Left lung (tissue), 10 donors: ENCODE measurements around the gene LIMA1. TPM values are rescaled to one million over a fixed set of nuclear protein-coding genes. Genes with fewer than 3 reads are reported as not detected.
"Not testable (repeated sequence)": the region's sequence is repeated elsewhere in the genome, so short reads cannot be mapped to it uniquely, and the experiment has no call there.

Experiments used
- ATAC-seq: fragments of 200-7000 bp; cut with Tn5 transposase; one replicate; pipeline ENCODE4 v1.9.1; 2020; ENCODE audit warnings: moderate library complexity
- DNase-seq, 4 donors: peaks; one replicate each; pipeline ENCODE4 v3.0.0-alpha.2; 2013 to 2020
- H3K27ac ChIP-seq, 2 donors: fragments of 200-600 bp; sonication (generic) in 1 of 2; one replicate each; pipeline versions ENCODE4 v1.5.0 to v1.8.0; 2020 to 2021
- H3K27me3 ChIP-seq, 2 donors: fragments of 200-600 bp; sonication (generic) in 1 of 2; one replicate each; pipeline versions ENCODE4 v1.5.0 to v1.8.0; 2020 to 2021
- H3K36me3 ChIP-seq, 2 donors: fragments of 200-600 bp; sonication (generic) in 1 of 2; one replicate each; pipeline versions ENCODE4 v1.5.0 to v1.8.0; 2020 to 2021
- H3K4me1 ChIP-seq, 2 donors: fragments of 200-600 bp; one replicate each; pipeline ENCODE4 v1.8.0; 2021
- H3K4me3 ChIP-seq, 2 donors: fragments of 200-600 bp; sonication (generic) in 1 of 2; one replicate each; pipeline versions ENCODE4 v1.5.0 to v1.8.0; 2020 to 2021; ENCODE audit warnings: mild to moderate bottlenecking in 1 of 2
- H3K9me3 ChIP-seq, 2 donors: fragments of 200-600 bp; sonication (generic) in 1 of 2; one replicate each; pipeline versions ENCODE4 v1.5.0 to v1.8.0; 2020 to 2021
- CTCF ChIP-seq, 2 donors: fragments of 200-600 bp; sonication (generic) in 1 of 2; IDR thresholded peaks; one replicate each; pipeline versions ENCODE4 v1.5.0 to v1.8.0; 2021; ENCODE audit warnings: antibody characterized with exemption in 2 of 2
- intact Hi-C, 2 donors: fragments of 100-400 bp; cut with DNase I; formaldehyde crosslinking; loops; one replicate each; pipeline versions ENCODE4 v1.11.2 to v1.14.2; 2022
- polyA plus RNA-seq, 6 donors: library from polyadenylated mRNA; unstranded; fragments of 120-200 nt; gene quantifications; one replicate each; pipeline ENCODE4 v1.2.1, GENCODE V29; 2013; ENCODE audit not compliant: insufficient read length in 6 of 6
- total RNA-seq, 2 donors: library from RNA; stranded (reverse); fragmentation: NEBNext Ultra II Directional; extraction: Animal tissue kit (Norgen Biotek cat#: 25700); gene quantifications; one replicate each; pipeline ENCODE4 v1.2.1, GENCODE V29; 2021
- donor health status: DM: no; HTN: yes; CAD: no.
- donor health status: DM: no; HTN: no; CAD: no.

The LIMA1 gene
- total and polyA plus RNA-seq, 8 donors, result 71.9 to 91.0 (median 81.9) TPM

GRCh38 chr12:50252977-50253602, 30.2 kb downstream of the LIMA1 start:
- H3K27ac ChIP-seq, result no peak overlapping the region
- no peak for TF ChIP-seq CTCF (IDR thresholded peaks at IDR 0.05)
- intact Hi-C loops, result no loop called here
- DNase-seq (no peak), ATAC-seq (no peak)
- H3K4me1 ChIP-seq, result peaks cover 17% of the 10 kb centered on the region in 2 donors
- H3K4me3 ChIP-seq, result no peak overlapping the region
- no peaks in the 10 kb centered on the region for H3K27me3 ChIP-seq
- peaks cover 0 to 1% of the 10 kb centered on the region in 2 donors for H3K36me3 ChIP-seq
- H3K9me3 ChIP-seq, result no peaks in the 10 kb centered on the region

- H3K4me1 ChIP-seq, result peaks cover 9 to 16% of the 10 kb centered on the region in 2 donors
- peaks cover 0 to 6% of the 10 kb centered on the region in 2 donors for H3K36me3 ChIP-seq
- no peak for TF ChIP-seq CTCF (IDR thresholded peaks at IDR 0.05)
- intact Hi-C loops, result no loop called here
- H3K4me3 ChIP-seq, result no peak overlapping the region
- H3K9me3 ChIP-seq, result no peaks in the 10 kb centered on the region
- ATAC-seq (no peak), DNase-seq (no peak)
- no peaks in the 10 kb centered on the region for H3K27me3 ChIP-seq
- H3K27ac ChIP-seq, result no peak overlapping the region
Measured at GRCh38 chr12:50251619-50252252, 31.6 kb downstream of the LIMA1 start.

DNA sequence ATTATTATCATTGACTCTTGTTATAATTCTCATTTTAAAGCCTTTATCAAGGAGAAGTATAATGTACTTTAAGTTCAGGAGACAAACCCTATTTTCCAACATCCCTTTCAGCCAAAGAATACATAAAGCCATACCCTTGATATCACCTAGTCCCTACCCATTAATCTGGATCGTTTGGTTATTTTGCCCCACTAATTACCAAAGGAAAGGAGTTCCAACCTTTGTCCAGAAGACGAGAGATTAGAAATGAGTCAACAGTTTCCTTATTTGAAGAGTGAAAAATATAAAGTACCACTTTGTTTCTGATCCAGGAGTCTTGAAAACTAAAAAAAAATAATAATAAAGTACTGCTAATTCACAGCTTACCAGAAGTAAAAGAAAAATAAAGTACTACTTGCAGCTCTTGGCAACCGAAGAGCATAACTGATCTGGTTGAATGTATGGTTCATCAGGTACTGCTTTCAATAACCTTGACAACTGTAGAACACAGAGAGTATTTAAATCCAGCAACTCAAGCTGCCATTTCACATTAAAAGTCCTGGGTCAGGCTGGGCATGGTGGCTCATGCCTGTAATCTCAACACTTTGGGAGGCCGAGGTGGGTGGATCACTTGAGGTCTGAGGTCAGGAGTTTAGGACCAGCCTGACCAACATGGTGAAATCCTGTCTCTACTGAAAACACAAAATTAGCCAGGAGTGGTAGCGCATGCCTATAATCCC, 33.7 kb downstream of the LIMA1 start:
- no peaks in the 10 kb centered on the region for H3K27me3 ChIP-seq
- H3K9me3 ChIP-seq, result no peaks in the 10 kb centered on the region
- no peak overlapping the region for H3K4me3 ChIP-seq
- no peak for DNase-seq
- peaks cover 15 to 20% of the 10 kb centered on the region in 2 donors for H3K4me1 ChIP-seq
- H3K36me3 ChIP-seq, result peaks cover 0 to 6% of the 10 kb centered on the region in 2 donors
- TF ChIP-seq CTCF (IDR thresholded peaks at IDR 0.05), result no peak
- intact Hi-C loops, result no loop called here
- no peak for ATAC-seq
- H3K27ac ChIP-seq, result peak overlapping the region in 1 of 2 donors; percentile 19

GRCh38 chr12:50248883-50249282, 34.4 kb downstream of the LIMA1 start:
- DNase-seq (no peak), ATAC-seq (no peak)
- Histone ChIP-seq H3K4me3 (no peak overlapping the region), H3K4me1 (peaks cover 15 to 20% of the 10 kb centered on the region in 2 donors), H3K36me3 (peaks cover 0 to 6% of the 10 kb centered on the region in 2 donors), H3K9me3 (no peaks in the 10 kb centered on the region), H3K27ac (peak overlapping the region in 1 of 2 donors; percentile 19), H3K27me3 (no peaks in the 10 kb centered on the region)
- TF ChIP-seq CTCF (IDR thresholded peaks at IDR 0.05), result no peak
- intact Hi-C loops, result no loop called here

DNA sequence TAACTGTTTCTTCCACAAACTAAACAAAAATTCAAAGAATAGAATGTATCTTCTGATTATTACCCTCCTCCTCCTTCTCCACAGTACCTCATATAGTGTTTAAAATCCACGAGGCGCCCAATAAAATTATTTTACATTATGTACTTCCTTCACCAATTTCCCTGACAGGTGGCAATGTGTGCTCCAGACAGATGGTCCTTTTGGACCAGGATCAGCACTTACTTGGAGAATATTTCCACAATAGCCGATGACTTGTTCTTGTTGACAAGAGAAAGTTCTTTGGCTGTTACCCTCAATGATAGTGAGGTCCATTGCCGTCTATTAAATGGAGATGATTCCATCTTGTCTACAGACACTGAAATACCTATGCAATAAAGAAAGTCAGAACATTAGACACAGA, 34.9 kb downstream of the LIMA1 start:
- intact Hi-C loops, result no loop called here

DNA sequence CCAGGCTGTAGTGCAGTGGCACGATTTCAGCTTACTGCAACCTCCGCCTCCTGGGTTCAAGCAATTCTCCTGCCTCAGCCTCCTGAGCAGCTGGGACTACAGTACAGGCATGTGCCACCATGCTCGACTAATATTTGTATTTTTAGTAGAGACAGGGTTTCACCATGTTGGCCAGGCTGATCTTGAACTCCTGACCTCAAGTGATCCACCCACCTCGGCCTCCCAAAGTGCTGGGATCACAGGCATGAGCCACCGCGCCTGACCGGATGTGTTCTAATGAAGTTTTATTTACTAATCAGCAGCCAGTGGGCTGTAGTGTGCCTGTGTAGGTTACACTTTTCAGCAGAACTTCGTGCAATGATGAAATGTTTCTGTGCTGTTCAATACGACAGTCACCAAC, 35.7 kb downstream of the LIMA1 start:
- H3K9me3 ChIP-seq, H3K4me3 ChIP-seq, DNase-seq, H3K36me3 ChIP-seq, intact Hi-C loops, ATAC-seq, H3K27me3 ChIP-seq: not testable (repeated sequence)
- peaks cover 15 to 20% of the 10 kb centered on the region in 2 donors for H3K4me1 ChIP-seq
- H3K27ac ChIP-seq, result peak overlapping the region; percentile 53 to 81

More for the DNA sequence above, 34.9 kb downstream of the LIMA1 start:
- no peak for TF ChIP-seq CTCF (IDR thresholded peaks at IDR 0.05)
- no peak overlapping the region for H3K27ac ChIP-seq
- H3K36me3 ChIP-seq, result peaks cover 0 to 6% of the 10 kb centered on the region in 2 donors
- DNase-seq (no peak), ATAC-seq (no peak)
- H3K4me3 ChIP-seq, result no peak overlapping the region
- no peaks in the 10 kb centered on the region for H3K9me3 ChIP-seq
- peaks cover 15 to 20% of the 10 kb centered on the region in 2 donors for H3K4me1 ChIP-seq
- H3K27me3 ChIP-seq, result no peaks in the 10 kb centered on the region
